Esophagus (tissue), 2 donors: Measurements from ENCODE around the gene INTS15. TPM values are rescaled to one million over a fixed set of nuclear protein-coding genes. Genes with fewer than 3 reads are reported as not detected.
"Not testable (repeated sequence)": the region's sequence is repeated elsewhere in the genome, so short reads cannot be mapped to it uniquely, and the experiment has no call there.

Experiments
- H3K27ac ChIP-seq, 2 donors: one replicate each; pipeline ENCODE4 v1.5.1; 2013; ENCODE audit warnings: low read depth in 2 of 2, mild to moderate bottlenecking in 2 of 2, inconsistent platforms in 1 of 2, low read length in 1 of 2, moderate library complexity in 1 of 2
- H3K27me3 ChIP-seq, 2 donors: one replicate each; pipeline ENCODE4 v1.6.1; 2013; ENCODE audit warnings: low read length in 2 of 2, control low read depth in 1 of 2, mild to moderate bottlenecking in 1 of 2; ENCODE audit not compliant: insufficient read depth in 2 of 2, control insufficient read depth in 1 of 2
- H3K36me3 ChIP-seq, 2 donors: one replicate each; pipeline ENCODE4 v1.6.1; 2013; ENCODE audit warnings: low read length in 1 of 2; ENCODE audit not compliant: control insufficient read depth in 2 of 2, insufficient read depth in 2 of 2
- H3K4me1 ChIP-seq, 2 donors: one replicate each; pipeline ENCODE4 v1.6.1; 2013; ENCODE audit warnings: low read length in 1 of 2; ENCODE audit not compliant: control insufficient read depth in 2 of 2, insufficient read depth in 2 of 2
- H3K4me3 ChIP-seq, 2 donors: one replicate each; pipeline ENCODE4 v1.5.1; 2013; ENCODE audit warnings: low read length in 2 of 2, mild to moderate bottlenecking in 2 of 2, low read depth in 1 of 2, moderate library complexity in 1 of 2
- H3K9me3 ChIP-seq, 2 donors: one replicate each; pipeline ENCODE4 v1.6.1; 2013; ENCODE audit warnings: mild to moderate bottlenecking in 2 of 2, low read depth in 1 of 2, low read length in 1 of 2, moderate library complexity in 1 of 2; ENCODE audit not compliant: control insufficient read depth in 2 of 2, insufficient read depth in 1 of 2
- WGBS, 2 donors: extraction: QIAGEN DNeasy Blood & Tissue Kit; methylation state at CpG; one replicate each; pipeline ENCODE4 v1.1.7; 2013; 5-methylcytosine and 5-hydroxymethylcytosine counted together
- polyA plus RNA-seq, 2 donors: library from polyadenylated mRNA; stranded (reverse); fragments of 200-250 nt; gene quantifications; one replicate each; pipeline ENCODE4 v1.2.3, GENCODE V29; 2013
- donor health status: healthy with polysubstance abuse.
- donor health status: Bipolar disorder and iron deficiency.

Gene INTS15
- polyA plus RNA-seq, 2 donors, result 8.9 to 11.8 TPM

- Histone ChIP-seq H3K4me3 (no peak overlapping the region), H3K27me3 (no peaks in the 10 kb centered on the region), H3K9me3 (no peaks in the 10 kb centered on the region), H3K27ac (peak overlapping the region; percentile 71 to 93), H3K4me1 (peaks cover 3 to 21% of the 10 kb centered on the region in 2 donors), H3K36me3 (no peaks in the 10 kb centered on the region)
- 61 to 69% methylated on average over 6 of the region's 6 CpGs for WGBS, 2 donors
Measured at GRCh38 chr7:6628045-6628444, 38.2 kb downstream of the INTS15 start.

GRCh38 chr7:6630007-6630849, 40.4 kb downstream of the INTS15 start:
- H3K36me3 ChIP-seq, result no peaks in the 10 kb centered on the region
- 56 to 65% methylated on average over 11 of the region's 11 CpGs for WGBS, 2 donors
- H3K4me3 ChIP-seq, result no peak overlapping the region
- no peaks in the 10 kb centered on the region for H3K27me3 ChIP-seq
- H3K9me3 ChIP-seq, result no peaks in the 10 kb centered on the region
- peaks cover 3 to 21% of the 10 kb centered on the region in 2 donors for H3K4me1 ChIP-seq
- peak overlapping the region; percentile 32 to 76 for H3K27ac ChIP-seq

GRCh38 chr7:6631605-6632004, 41.8 kb downstream of the INTS15 start:
- Histone ChIP-seq H3K27ac (peak overlapping the region; percentile 56 to 77), H3K36me3 (no peaks in the 10 kb centered on the region), H3K4me1 (peaks cover 3 to 28% of the 10 kb centered on the region in 2 donors), H3K9me3 (no peaks in the 10 kb centered on the region), H3K4me3 (no peak overlapping the region), H3K27me3 (no peaks in the 10 kb centered on the region)
- WGBS, 2 donors, result 61 to 62% methylated on average over 7 of the region's 7 CpGs

- Histone ChIP-seq H3K27ac (no peak overlapping the region), H3K4me1 (peaks cover 0 to 25% of the 10 kb centered on the region in 2 donors), H3K4me3 (no peak overlapping the region), H3K27me3 (no peaks in the 10 kb centered on the region), H3K36me3 (no peaks in the 10 kb centered on the region), H3K9me3 (no peaks in the 10 kb centered on the region)
- WGBS, 2 donors, result 79 to 81% methylated on average over 8 of the region's 8 CpGs
Measured at GRCh38 chr7:6634021-6634420, 44.2 kb downstream of the INTS15 start.

- H3K9me3 ChIP-seq, H3K36me3 ChIP-seq, H3K4me3 ChIP-seq, H3K27me3 ChIP-seq: not testable (repeated sequence)
- H3K27ac ChIP-seq, result peak overlapping the region in 1 of 2 donors; percentile 27
- WGBS, 2 donors, result 73 to 87% methylated on average over 5 of the region's 5 CpGs
- H3K4me1 ChIP-seq, result peaks cover 0 to 23% of the 10 kb centered on the region in 2 donors
Measured at GRCh38 chr7:6634971-6635370, 45.1 kb downstream of the INTS15 start.

- 1% methylated on average over 43 to 104 of the region's 104 CpGs for WGBS, 2 donors
- H3K27ac ChIP-seq, result peak within 1 kb of the TSS; percentile 57 to 80
- peak within 1 kb of the TSS; percentile 75 to 86 for H3K4me3 ChIP-seq
- H3K36me3 ChIP-seq, result peaks cover 4 to 5% of the 10 kb centered on the region in 2 donors
- no peaks in the 10 kb centered on the region for H3K27me3 ChIP-seq
- H3K9me3 ChIP-seq, result peaks cover 0 to 2% of the 10 kb centered on the region in 2 donors
- H3K4me1 ChIP-seq, result peaks cover 0 to 16% of the 10 kb centered on the region in 2 donors
Measured at GRCh38 chr7:6636741-6637543, 47.1 kb downstream of the INTS15 start, which contains the start of gene ZNF316. Gene ZNF316, plus strand, starts transcription at chr7:6637318. Its CDS starts 5,092 bp downstream, at chr7:6642410.

- H3K27me3 ChIP-seq, result no peaks in the 10 kb centered on the region
- H3K4me1 ChIP-seq, result peaks cover 0 to 15% of the 10 kb centered on the region in 2 donors
- H3K9me3 ChIP-seq, result peaks cover 0 to 2% of the 10 kb centered on the region in 2 donors
- 1 to 2% methylated on average over 40 to 60 of the region's 60 CpGs for WGBS, 2 donors
- peak overlapping the region; percentile 32 to 80 for H3K27ac ChIP-seq
- peak overlapping the region; percentile 75 to 86 for H3K4me3 ChIP-seq
- peaks cover 5 to 12% of the 10 kb centered on the region in 2 donors for H3K36me3 ChIP-seq
Measured at GRCh38 chr7:6637544-6638229, 47.9 kb downstream of the INTS15 start.

GRCh38 chr7:6639032-6639431, 49.2 kb downstream of the INTS15 start:
- Histone ChIP-seq H3K36me3 (peaks cover 13 to 25% of the 10 kb centered on the region in 2 donors), H3K9me3 (peaks cover 0 to 2% of the 10 kb centered on the region in 2 donors), H3K4me3 (no peak overlapping the region), H3K27me3 (no peaks in the 10 kb centered on the region), H3K4me1 (peaks cover 0 to 15% of the 10 kb centered on the region in 2 donors), H3K27ac (no peak overlapping the region)
- WGBS, 2 donors, result 82 to 83% methylated on average over 4 of the region's 4 CpGs

- Histone ChIP-seq H3K27ac (no peak overlapping the region), H3K36me3 (peaks cover 17 to 31% of the 10 kb centered on the region in 2 donors), H3K4me3 (no peak overlapping the region), H3K9me3 (peaks cover 0 to 2% of the 10 kb centered on the region in 2 donors), H3K4me1 (peaks cover 0 to 15% of the 10 kb centered on the region in 2 donors), H3K27me3 (no peaks in the 10 kb centered on the region)
- 91 to 92% methylated on average over 11 of the region's 11 CpGs for WGBS, 2 donors
Measured at GRCh38 chr7:6639627-6640026, 49.8 kb downstream of the INTS15 start.
